NCI-H146 treated with DMSO at 0.1 percent for 48 hours (cell line): ENCODE data around the gene GFOD1.

Experiments used
- DNase-seq: peaks from one replicate; lab custom pipeline; 2025; ENCODE audit not compliant: unreplicated experiment; lab: John Stamatoyannopoulos, UW

Gene GFOD1

DNA sequence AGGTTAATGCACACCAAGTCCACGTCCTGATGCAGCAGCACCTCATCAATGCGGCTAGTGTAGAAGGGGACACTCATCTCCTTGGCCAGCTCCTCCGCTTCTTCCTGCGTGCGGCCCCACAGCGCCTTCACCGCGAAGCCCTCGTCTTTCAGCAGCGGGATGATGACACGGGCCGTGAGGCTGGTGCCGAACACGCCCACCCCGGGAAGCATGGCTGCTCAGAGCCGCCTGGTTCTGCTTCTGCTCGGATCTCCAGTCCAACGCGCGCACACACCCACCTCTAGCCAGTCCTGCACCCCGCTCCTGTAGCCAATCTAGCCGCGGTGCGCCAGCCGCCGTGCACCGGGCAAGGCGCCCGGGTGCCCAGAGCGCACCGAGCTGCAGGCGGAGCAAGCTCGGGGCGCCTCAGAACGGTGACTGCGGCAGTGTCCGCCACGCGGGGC is 700 bp downstream of the GFOD1 start:
- no peak for DNase-seq

- peak; percentile 50 for DNase-seq
Measured at GRCh38 chr6:13485923-13486562, 1.4 kb downstream of the GFOD1 start.

GRCh38 chr6:13485303-13485702 is 2.1 kb downstream of the GFOD1 start:
- no peak for DNase-seq

DNA sequence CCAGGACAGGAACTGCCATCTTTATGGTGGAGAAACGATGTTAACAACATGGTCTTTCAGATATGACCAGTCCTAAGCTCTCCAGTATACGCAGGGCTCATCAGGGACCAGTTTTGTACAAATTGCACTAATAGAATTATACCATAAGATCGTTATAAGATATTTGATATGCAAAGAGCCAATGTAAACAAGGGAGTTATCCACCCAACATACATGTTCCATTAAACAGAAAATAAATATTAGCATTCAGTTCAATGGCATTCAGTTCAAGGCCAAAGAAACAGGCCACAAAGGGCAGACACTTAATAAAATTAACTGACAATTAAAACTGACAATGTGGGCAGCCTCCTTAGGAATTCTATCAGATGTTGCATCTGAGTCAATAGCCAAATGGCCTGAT is 2.6 kb downstream of the GFOD1 start:
- DNase-seq = no peak

DNA sequence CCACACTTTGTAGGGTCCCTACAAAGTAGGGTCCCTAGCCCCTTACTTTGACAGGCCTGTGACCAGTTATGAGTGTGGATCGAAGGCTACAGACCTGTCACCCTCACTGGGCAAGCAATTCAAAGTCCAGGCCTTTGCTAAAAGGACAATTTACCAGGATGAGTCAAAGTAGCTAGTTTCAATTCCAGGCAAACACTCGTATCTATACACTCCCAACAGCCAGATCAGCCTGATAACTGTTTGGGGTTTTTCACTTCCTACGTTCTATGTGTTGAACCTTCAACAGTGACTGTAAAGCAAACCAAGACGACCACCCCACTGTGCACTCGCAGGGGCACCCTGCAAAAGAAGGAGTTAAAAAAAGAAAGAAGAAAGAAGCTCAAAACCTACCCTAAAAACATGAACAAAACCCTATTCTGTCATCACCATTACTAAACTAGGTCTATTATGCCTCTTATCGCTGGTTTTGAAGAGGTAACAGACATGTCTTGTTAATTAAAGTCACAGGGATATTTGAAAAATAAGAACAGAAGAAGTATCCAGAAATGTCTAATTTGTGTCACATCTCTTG is 3.2 kb downstream of the GFOD1 start:
- DNase-seq = no peak

DNA sequence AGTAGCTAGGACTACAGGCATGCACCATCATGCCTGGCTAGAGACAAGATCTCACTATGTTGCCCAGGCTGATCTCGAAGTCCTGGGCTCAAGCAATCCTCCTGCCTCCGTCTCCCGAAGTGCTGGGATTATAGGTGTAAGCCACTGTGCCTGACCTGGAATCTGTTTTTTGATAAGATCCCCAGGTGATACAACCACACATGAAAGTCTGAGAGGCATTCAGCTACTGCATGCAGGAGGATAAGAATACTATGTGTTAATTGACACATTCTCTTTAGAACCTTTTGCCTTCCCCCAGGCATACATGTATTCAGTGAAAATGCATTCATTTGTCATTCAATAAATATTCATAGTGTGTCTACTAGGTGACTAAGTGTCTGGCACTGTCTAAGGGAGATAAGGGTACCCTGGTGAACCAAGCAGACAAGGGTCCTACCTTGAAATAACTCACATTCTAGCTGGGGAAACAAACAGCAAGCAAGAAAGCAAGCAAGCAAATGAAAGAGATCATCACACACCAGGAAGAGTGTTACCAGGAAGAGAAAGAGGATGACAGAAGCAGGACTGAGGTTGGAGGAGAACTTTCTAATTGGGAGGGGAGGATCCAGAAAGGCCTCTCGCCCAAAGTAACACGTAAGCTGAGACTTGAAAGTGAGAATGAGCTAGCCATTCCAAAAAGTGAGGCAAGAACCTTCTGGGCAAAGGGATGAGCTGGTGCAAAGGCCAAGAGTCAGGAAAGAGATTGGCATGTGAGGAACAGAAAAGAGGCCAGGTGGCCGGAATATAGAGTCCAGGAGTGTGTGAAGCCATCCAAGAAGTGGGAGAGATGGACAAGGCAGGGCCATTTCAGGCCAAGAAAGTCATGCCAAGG is 6.5 kb downstream of the GFOD1 start:
- DNase-seq = no peak

DNA sequence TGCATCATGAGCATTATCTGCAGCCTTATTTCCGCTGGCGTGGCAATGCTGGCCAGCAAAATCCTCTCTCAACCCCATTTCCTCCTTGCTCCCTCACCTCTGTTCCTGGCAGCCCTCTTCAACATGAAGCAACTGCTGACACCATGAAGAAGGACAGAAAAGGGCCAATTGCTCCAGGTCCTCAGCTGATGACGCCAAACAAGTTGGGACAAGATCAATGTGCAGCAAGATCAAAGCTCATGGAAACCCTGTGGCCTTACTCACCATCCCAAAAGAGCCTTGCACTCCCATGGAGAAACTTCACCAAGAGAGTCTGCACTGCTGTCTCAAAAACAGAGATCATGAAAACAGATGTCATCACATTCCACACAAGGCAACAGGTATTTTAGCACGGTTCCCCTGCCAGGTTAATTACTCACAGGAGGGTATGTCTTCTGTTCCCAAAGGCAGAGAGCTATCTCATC is 7.4 kb downstream of the GFOD1 start:
- no peak for DNase-seq

GRCh38 chr6:13479206-13479800 is 8.1 kb downstream of the GFOD1 start:
- DNase-seq = no peak

GRCh38 chr6:13478525-13478966 is 8.9 kb downstream of the GFOD1 start:
- DNase-seq = no peak

GRCh38 chr6:13474787-13475186 is 12.6 kb downstream of the GFOD1 start:
- no peak for DNase-seq

GRCh38 chr6:13474360-13474759 is 13.0 kb downstream of the GFOD1 start:
- no peak for DNase-seq

DNA sequence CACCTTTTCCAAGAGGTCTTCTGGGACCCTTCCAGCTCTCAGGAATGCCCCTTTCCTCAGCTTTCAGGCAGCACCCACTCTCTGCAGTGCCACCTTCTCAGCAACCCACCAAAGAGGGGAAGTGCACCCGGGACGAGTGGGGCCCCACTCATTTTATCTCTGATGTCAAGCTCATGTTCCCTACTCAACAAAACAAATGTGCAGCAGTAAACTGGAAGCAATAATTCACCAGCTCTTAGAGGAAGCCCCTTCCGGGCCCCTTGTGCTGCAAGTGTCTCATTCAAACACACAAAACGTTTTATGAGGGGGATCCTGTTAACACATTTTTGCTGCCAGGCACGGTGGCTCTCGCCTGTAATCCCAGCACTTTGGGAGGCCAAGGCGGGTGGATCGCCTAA is 13.6 kb downstream of the GFOD1 start:
- no peak for DNase-seq

DNA sequence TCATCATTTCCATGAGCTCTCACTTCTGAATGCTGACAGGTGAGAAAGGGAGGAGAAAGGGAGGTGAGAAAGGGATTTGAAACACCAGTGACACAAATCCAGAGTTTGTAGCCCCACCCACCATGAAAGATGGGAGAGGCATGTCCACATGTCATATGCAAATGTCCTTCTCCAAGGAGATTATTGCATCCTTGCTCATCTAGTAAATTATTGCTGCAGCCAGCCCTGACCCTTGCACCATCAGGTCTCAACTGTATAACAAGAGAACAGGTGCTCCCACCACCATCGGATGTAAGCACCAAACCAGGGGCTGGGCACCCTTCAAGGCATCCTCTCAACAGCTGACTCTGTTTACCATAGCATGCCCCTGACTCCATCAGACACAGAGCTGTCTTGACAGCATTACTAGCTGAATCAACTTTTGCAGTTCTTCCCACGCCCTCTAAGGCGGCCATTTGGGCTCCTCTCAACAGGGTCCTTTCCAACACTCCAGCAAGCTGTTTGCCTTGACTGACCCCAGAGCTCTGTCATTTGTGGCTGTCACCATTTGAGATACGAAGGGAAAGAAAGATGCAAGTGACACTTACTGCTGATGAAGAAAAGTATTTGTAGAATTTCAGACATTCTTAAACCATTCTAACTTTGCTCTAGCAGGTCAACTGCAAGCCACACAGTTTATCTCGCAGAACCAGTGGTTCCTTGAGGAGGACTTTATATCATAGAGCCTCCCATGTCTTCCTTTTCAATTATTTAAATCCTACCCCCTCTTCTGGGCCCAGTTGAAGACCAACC is 14.2 kb downstream of the GFOD1 start:
- no peak for DNase-seq

DNA sequence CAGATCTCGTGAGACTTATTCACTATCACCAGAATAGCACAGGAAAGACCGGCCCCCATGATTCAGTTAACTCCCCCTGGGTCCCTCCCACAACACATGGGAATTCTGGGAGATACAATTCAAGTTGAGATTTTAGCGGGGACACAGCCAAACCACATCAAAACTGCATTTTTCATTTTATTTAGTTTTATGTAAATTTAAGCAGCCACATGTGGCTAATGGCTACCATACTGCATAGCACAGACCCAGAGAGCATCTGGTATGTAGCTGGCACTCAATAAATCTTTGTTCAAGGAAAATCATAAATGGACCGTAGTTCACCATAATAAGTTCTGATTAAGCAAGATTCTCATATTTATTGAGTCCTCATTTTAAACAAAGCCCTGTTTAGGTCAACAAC is 15.3 kb downstream of the GFOD1 start:
- no peak for DNase-seq

- no peak for DNase-seq
Measured at GRCh38 chr6:13471184-13471583, 16.2 kb downstream of the GFOD1 start.

GRCh38 chr6:13470238-13471140 is 16.9 kb downstream of the GFOD1 start:
- DNase-seq = no peak

DNA sequence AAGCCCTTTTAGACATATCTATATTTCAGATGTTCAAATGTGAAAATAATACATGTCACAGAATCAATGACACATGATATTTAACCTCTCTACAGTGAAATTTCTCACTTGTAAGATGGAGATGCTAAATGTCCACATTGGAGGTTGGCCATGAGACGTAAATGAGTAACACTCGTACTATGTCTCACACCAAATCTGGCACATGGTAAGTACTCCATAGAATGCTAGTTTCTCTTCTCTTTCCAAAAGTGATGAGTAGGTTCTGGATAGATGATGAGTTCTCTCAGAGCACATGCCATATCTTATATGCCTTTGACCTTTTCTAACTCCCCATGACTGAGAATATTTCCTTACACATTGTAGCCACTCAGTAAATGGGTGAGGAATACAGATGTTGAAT is 17.7 kb downstream of the GFOD1 start:
- no peak for DNase-seq

GRCh38 chr6:13468839-13469238 is 18.6 kb downstream of the GFOD1 start:
- no peak for DNase-seq

DNA sequence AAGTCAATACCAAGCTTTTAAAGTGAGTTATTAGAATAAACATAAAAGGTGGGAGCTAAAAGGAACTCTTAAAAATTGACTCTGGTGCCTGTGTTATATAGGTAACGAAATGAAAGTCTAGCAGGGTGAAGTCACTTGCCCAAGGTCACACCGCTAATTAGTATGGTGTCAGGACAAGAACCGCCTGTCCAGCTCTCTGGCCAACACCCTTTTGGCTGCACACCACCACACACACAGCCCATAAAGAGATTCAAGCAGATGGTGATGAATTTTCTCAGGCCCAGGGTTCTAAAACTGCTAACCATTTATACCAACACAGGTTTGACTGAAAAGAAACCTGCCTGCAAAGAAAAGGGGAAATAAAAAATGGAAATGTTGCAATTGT is 20.2 kb downstream of the GFOD1 start:
- DNase-seq = no peak
